Measurements from ENCODE around the gene ZNF799.
A peak's percentile ranks its signal among the peaks of the same experiment; 100 is the strongest.
"Not testable (repeated sequence)": the region's sequence is repeated elsewhere in the genome, so short reads cannot be mapped to it uniquely, and the experiment has no call there.

ZNF799 gene

DNA sequence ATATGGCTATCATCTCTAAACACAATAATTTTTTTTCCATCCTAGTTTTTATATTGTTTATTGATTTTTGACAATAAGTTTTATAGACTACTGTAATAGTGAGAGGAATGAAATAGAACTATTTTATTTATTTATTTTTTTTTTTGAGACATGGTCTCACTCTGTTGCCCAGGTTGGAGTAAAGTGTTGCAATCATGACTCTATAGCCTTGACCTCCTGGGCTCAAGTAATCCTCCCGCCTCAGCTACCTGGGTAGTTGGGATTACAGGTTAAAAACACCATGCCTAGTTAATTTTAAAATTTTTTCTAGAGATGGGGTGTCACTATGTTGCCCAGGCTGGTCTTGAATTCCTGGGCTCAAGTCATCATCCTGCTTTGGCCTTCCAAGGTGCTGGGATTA lies 27.0 kb downstream of the ZNF799 start:
- in situ Hi-C loops (cut with MboI; ENCODE audit: low pct_unique_long_range_greater_than_20kb, low sequenced_read_pairs, unreplicated experiment) = no loop called here
- TF ChIP-seq, protein P1, sequence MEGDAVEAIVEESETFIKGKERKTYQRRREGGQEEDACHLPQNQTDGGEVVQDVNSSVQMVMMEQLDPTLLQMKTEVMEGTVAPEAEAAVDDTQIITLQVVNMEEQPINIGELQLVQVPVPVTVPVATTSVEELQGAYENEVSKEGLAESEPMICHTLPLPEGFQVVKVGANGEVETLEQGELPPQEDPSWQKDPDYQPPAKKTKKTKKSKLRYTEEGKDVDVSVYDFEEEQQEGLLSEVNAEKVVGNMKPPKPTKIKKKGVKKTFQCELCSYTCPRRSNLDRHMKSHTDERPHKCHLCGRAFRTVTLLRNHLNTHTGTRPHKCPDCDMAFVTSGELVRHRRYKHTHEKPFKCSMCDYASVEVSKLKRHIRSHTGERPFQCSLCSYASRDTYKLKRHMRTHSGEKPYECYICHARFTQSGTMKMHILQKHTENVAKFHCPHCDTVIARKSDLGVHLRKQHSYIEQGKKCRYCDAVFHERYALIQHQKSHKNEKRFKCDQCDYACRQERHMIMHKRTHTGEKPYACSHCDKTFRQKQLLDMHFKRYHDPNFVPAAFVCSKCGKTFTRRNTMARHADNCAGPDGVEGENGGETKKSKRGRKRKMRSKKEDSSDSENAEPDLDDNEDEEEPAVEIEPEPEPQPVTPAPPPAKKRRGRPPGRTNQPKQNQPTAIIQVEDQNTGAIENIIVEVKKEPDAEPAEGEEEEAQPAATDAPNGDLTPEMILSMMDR (IDR thresholded peaks at IDR 0.05; ENCODE audit: extremely low read depth, insufficient read depth, missing control alignments) = no peak

DNA sequence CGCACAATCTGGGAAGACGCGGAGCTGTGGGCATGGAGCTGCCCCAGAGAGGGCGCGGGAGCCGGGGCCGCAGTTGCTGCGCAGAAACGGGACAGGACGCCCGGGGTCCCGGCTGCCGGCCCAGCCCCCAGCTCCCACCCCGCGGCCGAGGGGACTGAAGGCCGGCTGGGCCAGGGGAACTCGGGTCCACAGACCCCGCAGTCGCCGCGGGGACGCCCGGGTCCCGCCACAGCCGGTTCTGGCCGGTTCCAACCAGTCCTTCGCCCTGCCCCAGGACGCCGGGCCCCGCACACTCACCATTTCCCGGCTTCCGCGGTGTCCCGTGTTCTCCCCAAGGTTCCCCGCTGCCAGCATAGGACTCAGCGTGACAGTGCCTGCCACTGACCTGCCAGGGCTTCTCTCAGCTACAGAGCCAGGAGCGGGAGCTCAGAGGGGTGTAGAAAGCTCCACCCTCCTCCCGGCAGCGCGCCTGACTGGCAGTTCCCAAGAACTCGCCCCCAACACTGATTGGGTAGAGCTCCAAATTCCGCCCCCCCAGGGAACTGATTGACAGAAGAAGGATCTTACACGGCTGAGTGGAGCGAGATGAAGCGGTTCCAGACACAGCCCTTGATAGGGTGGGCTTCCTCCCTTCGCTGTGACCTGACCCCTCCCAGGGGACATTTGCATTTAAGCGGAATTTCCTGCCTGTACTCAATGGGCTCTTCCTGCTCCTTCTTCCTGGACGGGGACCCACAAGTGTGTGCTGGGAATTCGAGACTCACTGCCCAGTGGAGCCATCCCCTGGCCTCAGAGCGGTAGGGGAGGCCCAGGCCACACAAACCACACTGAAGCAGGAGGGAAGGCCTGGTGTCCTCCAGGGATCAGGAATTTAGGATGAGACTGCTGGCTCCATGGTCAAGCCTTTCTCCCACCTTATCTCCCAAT lies 35.6 kb downstream of the ZNF799 start, which contains the start of gene ZNF442:
Gene ZNF442 (minus strand): TSS at position 448 of the 927 bp plus-strand sequence. CDS start 2,052 bp downstream, outside the sequence.
- in situ Hi-C loops (cut with MboI; ENCODE audit: low pct_unique_long_range_greater_than_20kb, low sequenced_read_pairs, unreplicated experiment) = no loop called here
- peak; percentile 97 for DNase-seq (ENCODE audit: low spot score)
- TF ChIP-seq, protein P1 (IDR thresholded peaks at IDR 0.05; ENCODE audit: extremely low read depth, insufficient read depth, missing control alignments) = peak; percentile 48

More for the DNA sequence above, 27.0 kb downstream of the ZNF799 start:
- DNase-seq (ENCODE audit: low spot score) = no peak

DNA sequence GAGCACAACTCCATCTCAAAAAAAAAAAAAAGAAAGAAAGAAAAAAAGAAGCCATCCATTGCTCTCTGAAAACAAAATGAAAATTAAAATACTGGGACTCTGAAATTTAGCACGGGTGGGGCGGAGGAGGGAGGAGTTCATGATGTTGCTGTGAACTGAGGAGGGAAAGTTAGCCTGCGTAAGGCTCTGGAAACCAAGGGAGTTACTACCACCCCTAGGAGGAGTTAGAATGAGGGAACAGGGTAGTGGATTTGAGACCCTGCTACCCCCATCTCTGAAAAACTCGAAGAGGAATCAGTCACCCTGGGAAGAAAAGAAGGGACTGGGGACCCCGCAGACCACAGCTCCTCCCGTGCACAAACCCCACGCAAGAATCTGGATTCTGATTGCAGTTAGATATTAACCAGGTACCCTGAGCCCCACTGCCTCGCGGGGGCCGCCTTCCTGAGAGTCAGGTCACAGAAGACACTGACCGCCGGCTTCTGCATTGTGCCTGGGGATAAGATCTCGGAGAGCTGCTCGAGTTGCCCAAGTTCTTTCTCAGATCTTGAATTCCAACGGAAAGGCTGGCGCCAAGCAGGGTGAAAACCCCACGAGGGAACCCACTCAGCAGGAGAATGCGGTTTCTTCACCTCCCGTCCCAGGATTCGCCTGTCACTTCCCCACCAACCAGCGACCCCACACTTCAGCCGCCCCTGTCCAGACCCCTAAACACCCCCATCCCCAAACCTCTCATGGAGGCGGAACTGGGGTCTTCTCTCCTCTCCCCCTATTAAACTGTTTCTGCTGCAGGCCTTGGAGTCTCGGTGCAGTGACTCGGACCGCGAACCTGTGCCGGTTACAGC lies 36.5 kb downstream of the ZNF799 start:
- TF ChIP-seq, protein P1 (IDR thresholded peaks at IDR 0.05; ENCODE audit: extremely low read depth, insufficient read depth, missing control alignments) = no peak
- DNase-seq (ENCODE audit: low spot score) = peak; percentile 48
- in situ Hi-C loops (cut with MboI; ENCODE audit: low pct_unique_long_range_greater_than_20kb, low sequenced_read_pairs, unreplicated experiment) = no loop called here

DNA sequence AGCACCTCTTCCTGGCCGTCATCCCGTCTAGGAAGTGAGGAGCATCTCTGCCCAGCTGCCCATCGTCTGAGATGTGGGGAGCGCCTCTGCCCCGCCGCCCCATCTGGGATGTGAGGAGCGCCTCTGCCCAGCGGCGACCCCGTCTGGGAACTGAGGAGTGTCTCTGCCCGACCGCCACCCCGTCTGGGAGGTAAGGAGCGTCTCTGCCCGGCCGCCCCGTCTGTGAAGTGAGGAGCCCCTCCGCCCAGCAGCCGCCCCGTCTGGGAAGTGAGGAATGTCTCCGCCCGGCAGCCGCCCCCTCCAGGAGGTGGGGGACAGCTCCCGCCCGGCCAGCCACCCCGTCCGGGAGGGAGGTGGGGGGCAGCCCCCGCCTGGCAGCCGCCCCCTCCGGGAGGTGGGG lies 38.8 kb downstream of the ZNF799 start:
- in situ Hi-C loops (cut with MboI; ENCODE audit: low pct_unique_long_range_greater_than_20kb, low sequenced_read_pairs, unreplicated experiment); DNase-seq (ENCODE audit: low spot score): not testable (repeated sequence)

DNA sequence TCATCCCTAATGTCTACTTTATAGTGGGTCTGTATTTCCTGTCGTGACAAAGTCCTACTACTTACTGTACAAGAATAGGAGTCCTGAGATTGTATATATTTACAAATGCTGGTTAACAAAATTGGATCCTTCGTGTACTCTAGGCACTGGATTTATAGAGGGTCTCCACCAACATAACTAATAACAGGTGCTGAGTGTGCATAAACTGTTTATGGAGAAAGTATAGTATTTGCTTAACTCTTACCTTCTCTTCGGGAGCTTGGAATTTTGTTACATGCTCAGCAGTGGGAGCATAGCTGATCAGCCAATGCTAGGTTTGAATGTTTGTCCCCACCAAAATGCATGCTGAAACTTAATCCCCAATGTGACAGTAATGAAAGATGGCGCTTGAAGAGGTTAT lies 47.7 kb downstream of the ZNF799 start:
- DNase-seq (ENCODE audit: low spot score) = no peak
- TF ChIP-seq, protein P1 (IDR thresholded peaks at IDR 0.05; ENCODE audit: extremely low read depth, insufficient read depth, missing control alignments) = no peak
- in situ Hi-C loops (cut with MboI; ENCODE audit: low pct_unique_long_range_greater_than_20kb, low sequenced_read_pairs, unreplicated experiment) = no loop called here

DNA sequence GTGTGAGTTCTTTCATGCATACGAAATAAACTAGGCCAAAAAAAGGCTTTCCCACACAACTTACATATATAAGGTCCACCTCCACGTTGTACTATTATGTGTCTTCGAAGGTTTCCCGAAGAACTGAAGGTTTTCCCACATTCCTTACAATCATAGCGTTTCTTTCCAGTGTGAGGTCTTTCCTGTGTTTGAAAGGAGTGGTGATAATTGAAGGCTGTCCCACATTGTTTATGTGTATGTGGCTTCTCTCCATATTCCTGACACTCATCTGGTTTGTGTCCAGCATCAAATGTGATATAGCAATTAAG lies 50.2 kb downstream of the ZNF799 start:
- in situ Hi-C loops (cut with MboI; ENCODE audit: low pct_unique_long_range_greater_than_20kb, low sequenced_read_pairs, unreplicated experiment) = no loop called here
- TF ChIP-seq, protein P1 (IDR thresholded peaks at IDR 0.05; ENCODE audit: extremely low read depth, insufficient read depth, missing control alignments) = no peak
- no peak for DNase-seq (ENCODE audit: low spot score)
